ENCODE results near the gene GPC3.

The GPC3 gene

DNA sequence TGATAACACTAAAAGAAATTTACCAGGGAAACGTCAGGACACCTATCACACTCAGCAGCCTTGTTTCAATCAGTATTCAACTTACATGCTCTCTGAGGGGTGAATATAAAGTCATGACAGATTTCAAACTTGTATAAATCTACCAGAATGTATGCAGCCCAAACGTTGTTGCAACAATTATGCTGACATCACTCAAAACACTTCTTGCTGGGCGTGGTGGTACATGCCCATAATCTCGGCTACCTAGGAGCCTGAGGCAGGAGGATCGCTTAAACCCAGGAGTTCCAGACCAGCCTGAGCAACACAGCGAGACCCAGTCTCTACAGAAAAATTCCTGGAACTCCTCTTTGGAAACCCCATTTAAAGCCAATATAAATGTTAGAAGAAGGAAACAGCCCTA is 303.5 kb downstream of the GPC3 start:
- no peak for DNase-seq (ENCODE audit: low spot score)

DNA sequence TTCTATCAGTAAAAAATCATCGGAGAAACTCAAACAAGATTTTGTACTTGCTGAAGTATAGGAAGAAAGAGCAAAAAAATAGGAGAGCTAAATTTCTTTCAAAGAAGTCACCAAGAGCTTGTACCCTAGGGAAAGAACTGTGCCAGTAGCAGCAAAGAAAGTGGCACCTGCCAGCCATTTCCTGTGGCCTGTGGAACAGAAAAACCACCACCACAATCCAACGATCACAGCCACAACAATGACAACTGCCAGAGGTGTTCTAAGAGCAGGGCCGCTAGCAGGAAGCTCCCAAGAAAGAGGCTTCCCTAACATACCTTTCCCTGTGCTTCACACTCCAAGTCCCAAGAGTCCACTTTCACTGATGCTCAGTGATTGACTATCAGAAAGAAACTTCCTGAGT is 304.0 kb downstream of the GPC3 start:
- no peak for DNase-seq (ENCODE audit: low spot score)

DNA sequence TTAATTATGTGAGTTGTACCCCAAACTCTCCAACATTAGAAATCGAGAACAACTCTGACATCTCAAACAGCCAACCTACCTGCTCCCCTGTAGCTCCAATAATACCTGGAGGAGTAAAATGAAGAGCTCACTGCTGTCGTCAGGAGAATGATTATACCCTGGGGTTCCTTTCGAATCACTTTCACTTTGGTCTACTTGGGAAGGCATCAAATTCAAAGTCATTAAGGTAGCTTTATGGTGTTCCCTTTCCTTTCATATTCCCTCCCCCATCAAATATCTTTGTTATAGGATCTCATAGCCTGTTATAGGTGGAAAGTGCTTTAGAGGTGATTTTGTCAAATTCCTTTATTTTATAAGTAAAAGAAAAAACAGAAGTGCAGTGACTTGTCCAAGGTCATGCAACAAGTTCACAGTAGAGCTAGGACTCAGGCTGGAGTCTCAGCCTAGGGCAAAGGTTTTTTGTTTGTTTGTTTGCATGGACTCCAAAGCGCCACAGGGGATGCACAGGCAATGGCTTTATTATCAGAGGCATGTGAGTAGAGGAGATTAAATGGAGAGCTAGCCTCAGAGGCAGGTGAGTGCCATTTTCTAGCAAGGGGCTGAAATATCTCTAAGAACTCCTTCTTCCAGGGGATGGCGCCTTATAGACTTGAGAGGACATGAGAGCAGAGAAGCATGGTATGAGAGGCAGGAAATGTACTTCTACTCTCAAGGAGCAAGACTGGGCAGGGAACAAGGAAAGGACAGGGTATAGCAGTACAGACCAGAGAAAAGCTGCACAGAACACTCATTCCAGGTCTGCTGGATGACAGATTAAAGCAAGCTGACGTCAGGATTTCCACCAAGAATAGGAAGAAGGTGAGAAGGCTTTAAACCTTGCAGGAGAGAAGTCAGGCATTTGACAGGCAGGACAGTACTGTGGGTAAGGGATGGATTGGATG is 308.0 kb downstream of the GPC3 start:
- no peak for DNase-seq (ENCODE audit: low spot score)

DNA sequence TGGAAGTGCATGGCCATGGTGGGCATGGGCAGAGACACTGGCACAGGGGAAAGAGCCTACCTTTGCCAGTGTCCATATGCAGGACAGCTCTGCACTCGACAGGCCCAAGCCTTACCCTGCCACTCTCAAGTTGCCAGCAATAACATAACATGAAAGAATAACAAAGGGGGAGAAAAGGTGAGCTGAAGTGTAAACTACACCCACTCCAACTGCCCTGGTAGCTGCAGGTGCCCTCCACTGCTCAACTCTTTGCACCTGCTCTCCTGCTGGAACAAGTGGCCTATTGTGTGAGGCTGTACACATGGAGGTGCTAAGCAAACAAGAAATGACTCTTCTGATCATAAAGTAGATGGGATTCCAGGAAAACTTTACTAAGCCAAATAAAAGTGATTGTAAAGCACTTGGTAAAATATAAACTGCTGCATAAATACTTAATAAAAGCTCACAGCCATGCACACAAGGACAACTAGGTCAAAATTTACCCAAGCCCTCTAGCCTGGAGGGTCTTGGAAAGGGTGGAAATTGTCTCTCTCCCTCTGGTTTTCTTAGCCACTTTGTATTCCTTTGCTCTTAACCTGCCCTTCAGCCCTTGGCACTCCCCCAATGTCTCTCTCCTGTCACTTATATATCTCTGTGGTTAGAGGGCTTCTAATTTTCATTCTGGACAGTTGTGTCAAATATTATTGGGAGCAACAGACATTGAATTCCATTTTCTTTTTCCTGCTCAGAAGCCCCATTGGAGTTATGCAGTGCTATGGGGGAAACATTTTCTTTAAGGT is 308.9 kb downstream of the GPC3 start:
- DNase-seq (ENCODE audit: low spot score): no peak

DNA sequence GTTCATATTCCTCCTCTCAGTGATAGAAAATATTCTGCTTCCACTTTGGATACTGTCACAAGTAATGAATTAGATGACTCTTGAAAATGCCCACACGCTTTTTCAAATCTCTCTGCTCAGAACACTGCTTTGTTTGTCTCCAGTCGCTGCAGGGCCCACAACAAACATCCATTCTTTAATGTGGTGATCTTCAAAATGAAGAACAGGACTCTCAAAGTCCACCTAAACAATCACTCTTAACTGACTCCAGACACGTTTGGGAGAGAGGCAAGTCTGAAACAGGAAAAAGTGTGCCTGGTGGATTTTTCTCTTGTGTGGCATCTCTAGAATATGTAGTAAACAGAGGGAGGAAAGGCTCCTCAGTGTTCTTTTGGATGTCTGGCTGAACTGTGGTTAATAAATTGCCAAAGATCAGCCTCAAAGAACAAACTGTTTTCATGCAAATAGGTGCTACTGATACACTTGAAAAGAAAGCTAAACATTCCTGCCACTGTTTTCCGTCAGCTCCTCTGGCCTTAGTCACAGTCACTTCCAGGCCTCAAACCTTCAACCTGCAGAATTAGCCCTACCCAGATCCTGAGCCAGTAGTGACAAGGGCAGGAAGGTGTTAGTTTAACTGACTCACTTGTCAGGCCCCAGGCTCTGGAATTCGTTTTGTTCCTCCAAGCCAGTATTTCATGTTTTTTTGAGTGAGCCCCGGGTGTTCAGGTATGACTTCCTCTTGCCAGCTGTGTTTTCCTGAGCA is 310.5 kb downstream of the GPC3 start:
- DNase-seq (ENCODE audit: low spot score): no peak

DNA sequence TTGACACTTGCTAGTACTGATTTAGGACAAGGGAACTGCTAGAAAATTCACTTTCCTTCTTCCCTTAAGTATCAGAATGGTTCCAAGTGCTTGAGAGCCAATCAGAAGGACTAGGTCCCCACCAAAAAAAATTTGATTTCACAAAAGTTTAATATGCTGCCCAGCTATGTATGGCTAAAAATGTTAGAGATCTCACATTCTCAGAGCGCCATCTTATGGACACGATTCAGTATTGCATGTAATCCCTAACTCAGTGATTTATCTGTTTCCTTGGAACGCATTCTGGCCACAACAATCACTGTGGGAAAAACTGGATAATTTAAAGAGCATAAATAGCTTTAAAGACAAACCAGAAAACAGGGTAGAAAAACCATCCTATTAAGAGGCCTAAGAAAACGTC is 315.0 kb downstream of the GPC3 start:
- DNase-seq (ENCODE audit: low spot score): peak; percentile 42

DNA sequence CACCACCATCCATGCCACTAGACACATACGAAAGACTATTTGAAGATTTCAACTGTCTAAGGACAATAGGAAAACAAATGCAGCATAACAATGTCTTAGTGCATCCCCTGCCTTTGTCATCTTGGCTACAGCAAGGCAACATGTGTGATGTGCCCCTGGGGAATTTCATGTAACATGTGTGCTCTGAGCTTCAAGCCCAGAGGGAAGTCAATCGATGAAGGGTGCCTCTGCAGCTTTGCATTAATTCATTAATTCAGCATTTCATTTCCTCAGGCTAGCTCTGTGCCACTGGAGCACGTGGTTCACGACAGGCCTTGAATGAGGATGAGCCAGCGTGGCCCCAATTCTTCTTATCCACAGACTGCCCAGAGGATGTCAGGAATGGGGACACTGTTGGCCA is 316.2 kb downstream of the GPC3 start:
- DNase-seq (ENCODE audit: low spot score): no peak

DNA sequence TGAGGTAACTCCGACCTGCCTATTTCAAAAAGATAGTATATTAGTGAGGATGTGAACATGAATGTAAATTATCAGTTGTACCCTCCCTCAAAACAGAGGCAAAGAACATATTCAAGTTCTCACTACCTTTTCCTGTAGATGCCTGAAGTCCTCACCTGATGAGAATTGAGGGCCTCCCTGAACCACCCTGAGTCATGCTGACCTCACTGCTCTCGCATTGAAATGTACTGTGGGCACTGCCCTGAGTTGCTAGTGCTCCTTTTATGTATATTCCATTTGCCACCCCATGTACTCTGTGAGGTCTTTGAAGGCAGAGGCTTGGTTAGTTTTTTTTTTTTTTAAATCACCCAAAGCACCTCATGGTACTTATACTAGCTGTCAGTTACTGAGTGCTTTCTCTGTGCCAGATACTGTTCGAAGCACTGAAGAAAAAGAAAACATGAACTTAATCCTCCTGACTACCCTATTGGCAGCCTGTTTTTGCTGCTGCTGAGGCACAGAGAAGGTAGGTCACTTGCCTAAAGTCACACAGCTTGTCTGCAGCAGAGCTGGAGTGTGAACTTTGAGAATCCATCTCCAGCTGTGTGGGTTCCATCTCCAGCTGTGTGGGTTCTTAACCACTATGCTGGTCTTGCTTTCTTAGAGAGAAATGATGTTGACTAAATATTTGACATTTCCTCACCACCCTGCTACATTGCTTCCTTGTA is 317.0 kb downstream of the GPC3 start:
- no peak for DNase-seq (ENCODE audit: low spot score)

DNA sequence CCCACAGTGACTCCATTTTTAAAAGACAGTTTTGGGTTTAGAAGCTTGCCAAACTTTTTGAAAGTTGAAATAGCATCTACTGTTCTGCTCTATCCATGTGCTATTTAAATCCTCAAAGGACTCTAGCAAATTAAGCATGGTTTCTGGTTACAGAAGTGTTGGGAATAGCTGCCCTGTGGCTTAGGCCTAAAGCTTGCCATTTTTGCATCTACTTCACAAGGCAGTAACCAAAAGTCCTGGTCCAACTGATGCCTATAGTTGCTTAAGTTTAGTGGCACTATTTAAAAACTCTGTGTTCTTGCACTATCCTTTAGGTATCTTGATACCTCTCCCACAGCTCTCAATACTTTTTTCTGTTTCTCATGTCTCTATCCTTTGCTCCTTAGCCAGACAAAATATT is 319.1 kb downstream of the GPC3 start:
- DNase-seq (ENCODE audit: low spot score): no peak

DNA sequence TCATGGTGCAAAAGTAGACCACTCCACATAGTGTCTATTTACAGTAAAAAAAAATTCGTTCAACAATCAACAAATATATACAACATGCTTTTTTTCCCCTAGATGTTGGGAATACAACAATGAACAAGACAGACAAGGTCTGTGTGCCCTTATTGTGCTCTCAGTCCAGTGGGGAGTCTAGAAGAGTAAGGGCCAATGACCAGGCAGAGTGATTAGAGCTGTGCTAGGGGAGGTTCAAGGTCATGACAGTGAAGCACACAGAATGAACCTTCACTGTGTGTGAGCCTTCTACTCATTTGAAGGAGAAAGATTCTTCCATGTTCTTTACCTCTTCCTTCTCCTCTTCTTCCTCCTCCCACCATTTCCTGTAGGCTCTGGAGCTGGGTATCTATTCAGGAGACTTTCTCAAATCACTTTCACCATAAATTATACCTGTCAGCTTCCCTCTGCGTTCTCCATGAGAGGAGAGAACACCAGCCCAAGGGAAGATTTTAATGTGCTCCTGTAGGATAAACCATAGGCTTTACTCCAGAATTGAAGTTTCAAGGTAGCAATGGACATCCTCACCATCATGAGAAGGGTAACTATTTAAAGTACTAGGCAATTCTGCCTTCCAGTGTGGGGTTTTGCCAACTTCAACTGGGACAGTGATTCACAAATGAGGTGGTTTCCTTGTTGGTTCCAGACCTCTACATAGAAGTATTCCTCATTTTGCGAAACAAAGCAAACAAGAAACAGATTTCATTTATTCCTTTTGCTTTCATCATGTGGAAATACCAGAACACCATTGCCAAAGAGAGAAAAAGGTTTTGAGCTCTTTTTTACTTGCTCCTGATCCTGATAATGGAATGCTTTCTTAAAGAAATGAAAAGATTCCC is 323.2 kb downstream of the GPC3 start:
- DNase-seq (ENCODE audit: low spot score): no peak

DNA sequence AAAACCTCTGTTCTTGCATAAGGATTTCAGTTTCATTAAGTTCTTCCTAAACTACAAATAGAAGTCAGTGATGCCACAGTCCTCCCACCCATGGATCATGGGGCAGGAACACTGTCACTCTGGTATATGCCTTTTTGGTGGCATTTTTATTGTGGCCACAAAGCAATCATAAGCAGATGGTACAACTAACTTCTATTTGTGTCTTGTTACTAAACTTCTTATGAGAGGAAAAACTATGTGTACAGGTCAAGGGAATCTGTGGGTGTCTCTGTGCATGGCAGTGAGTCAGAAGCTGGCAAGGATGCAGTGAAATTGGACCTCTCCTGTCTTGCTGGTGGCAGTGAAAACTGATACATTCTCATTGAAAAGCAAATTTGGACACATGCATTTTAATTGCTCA is 325.1 kb downstream of the GPC3 start:
- peak; percentile 24 for DNase-seq (ENCODE audit: low spot score)

DNA sequence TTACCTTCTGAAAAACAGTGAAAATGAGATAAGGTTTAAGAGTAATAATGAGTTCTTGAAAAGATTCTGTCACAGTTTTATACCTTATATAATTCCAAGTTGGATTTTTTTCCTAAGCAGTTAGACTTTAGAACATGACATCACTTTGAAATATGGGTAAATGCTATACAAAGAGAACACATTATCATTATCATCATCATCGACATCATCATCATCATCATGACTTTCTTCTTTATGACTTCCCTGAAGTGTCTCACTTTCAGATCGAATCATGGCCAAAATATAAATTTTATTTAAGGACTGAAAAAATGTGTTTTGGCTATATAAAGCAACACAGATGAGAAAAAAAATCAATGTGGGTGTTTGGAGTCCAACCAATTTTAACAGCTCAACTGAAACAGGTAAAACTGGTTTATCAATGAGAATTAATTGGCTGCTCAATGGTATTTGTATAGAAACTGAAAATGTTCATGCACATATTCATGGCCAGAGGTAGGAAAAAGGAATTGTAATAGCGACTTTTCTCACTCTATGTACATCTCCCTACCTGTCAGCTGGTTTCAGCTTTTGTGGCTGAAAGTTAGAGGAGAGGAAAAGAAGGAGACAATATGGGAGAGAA is 327.0 kb downstream of the GPC3 start:
- DNase-seq (ENCODE audit: low spot score): no peak

DNA sequence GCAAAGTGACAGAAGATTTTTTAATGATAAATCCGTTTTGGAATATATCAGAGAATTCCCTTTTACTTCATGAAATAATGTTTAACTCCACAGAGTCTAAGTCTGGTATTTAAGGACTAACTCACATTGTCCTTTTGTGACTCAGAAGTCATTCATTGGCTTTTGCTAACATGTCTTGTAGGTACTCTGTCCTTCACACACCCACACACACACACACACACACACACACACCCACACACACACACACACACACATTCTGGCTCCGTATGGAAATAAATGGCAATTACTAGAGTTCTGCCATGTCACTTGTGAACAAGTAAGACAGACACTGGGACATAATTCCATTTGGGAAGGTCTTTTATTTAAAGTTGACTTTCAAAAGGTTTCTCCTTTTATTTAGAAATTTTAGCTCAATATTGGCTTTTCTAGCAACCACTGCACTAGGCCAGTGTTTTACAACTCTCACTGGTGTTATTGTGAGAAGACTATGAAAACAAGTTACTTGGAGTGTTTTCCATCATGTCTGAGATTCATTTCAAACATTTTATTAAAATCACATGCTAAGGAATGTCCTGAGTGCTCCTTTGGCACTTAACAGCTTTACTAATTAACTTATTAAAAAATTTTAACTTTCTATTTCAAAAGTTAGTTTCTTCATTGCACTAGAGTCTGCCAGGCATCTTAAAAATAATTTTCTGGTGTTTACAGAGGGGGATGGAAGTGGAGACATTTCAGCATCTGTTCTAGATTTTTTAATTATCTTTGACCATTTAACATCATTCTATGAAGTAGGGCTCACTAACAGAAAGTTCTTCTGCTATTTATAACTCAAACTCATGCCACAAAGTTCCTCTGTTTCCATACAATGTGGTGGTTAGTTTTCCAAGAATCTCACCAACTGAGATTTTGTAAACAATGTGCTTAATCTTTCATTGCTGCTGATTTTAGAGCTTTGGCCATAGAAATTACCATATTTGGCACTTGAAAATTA is 329.8 kb downstream of the GPC3 start:
- no peak for DNase-seq (ENCODE audit: low spot score)

DNA sequence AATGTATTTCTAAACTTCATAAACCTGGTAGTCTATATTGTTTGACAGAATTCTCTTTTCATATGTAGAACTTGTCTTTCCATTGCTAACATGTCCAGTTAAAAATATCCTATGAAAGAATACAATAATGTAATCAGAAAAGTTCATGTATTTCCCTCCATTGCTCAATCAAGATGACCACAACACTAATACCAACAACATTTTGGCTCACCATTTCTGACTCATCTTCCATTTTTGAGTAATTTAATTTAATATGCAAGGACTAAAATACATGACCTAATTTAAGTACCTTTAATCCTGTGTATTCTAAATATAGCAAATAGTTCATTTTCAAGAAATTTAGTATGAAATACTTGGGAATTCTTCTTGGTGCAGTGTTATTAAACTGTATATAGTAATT is 330.6 kb downstream of the GPC3 start:
- DNase-seq (ENCODE audit: low spot score): no peak

DNA sequence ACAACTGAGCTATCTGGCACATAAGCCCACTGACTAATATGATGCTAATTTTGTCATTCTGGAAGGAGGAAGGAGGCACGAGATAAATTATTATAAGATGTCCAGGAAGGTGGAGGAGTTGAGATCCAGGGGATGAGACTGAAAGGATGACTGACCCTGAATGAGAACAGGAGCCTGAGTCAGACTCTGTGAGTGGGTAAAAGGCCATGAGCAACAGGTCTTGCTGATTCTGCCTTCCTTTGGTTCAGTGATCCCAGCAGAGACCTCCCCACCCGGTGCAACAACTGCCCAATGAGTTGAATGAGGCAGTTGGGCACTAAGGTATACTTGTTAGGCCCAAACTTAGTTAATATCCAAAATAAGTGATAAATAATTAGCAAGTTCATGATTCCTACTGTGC is 332.0 kb downstream of the GPC3 start:
- DNase-seq (ENCODE audit: low spot score): peak; percentile 2

DNA sequence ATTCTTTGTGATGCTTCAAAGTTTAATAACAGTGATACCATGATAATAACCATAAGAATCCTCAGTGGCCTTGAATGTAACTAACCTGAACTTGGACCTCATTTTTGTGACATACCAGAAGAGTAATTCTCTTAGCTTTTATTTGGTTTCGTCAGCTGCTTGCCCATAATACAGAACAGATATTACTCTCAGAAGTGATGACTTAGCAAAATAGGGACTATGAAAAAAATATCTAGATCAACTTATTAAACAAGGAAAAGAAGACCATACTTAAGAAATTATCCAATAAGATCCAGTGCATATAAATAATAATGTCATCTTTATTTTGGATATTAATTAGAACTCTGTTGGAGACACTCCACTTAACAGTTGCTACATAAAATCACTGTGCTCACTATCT is 333.2 kb downstream of the GPC3 start:
- no peak for DNase-seq (ENCODE audit: low spot score)

DNA sequence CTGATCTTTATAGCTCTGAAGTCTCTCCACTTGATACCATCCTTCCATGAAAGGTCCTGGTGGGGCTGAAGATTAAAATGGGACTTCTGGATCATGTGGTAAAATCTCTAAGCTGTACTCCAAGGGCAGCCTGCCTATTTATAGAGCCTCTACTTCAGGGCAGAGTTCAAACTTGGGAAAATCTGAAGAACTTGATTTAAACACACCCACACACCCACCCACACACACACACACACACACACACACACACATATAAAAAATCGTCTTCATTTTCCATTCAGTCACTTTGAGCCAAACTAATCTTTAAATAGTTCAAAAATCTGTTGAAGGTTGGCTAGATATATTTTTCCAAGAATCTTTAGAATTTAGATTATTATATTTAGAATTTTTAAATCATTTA is 335.2 kb downstream of the GPC3 start:
- no peak for DNase-seq (ENCODE audit: low spot score)

DNA sequence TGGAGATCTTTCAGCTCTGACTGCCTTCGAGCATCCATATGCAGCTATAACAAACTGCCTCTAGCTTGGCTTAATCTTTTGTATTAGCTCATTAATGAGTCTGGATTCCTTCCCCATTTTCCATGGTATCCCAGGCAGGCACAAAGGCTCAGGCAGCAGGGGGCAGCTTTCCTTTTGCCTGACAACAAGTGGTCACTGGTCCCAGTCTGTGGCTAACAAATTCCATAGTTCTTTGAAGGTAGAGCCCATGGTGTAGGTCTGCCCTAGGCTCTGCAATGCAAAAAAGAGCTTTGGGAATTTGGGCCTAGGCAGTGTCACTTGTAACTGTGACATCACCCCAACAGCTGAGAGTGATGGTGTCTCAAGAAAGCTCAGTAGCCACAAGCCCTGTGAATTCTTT is 335.7 kb downstream of the GPC3 start:
- DNase-seq (ENCODE audit: low spot score): no peak

DNA sequence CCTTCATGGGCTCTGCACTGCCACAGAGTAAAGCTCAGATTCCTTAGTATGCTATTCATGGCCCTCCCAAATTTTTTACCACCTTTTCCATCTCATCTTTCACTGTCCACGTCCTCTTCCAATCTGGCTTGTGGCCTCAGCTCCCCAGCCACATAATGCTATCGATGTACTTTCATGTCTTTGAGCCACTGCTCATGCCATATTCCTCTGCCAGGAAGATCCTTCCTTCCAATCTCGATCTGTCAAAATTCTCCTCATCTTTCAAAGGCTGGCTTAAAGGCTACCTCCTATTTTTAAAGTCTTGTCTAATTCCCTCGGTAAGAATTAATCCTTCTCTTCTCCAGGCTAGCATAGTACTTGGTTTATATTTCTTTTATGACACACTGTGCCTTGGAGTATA is 336.8 kb downstream of the GPC3 start:
- no peak for DNase-seq (ENCODE audit: low spot score)
